H9 (cell line): ENCODE measurements around the gene TSGA10IP. TPM values are rescaled to one million over a fixed set of nuclear protein-coding genes. Genes with fewer than 3 reads are reported as not detected.
A peak's percentile ranks its signal among the peaks of the same experiment; 100 is the strongest.

ENCODE experiments used
- DNase-seq: peaks from one replicate; pipeline ENCODE4 v3.0.0-alpha.2; 2017
- H2AFZ ChIP-seq: one replicate; pipeline ENCODE4 v1.6.1; 2013; ENCODE audit warnings: mild to moderate bottlenecking, low read length, control low read depth, moderate library complexity
- H2AK5ac ChIP-seq: 2 replicates; pipeline ENCODE4 v1.6.1; 2013; ENCODE audit warnings: low read length, control low read depth, mixed read lengths; ENCODE audit not compliant: insufficient read length
- H2BK120ac ChIP-seq: one replicate; pipeline ENCODE4 v1.6.1; 2013; ENCODE audit warnings: low read depth, mild to moderate bottlenecking, low read length, control low read depth, inconsistent platforms; ENCODE audit not compliant: poor library complexity, severe bottlenecking
- H2BK12ac ChIP-seq: 2 replicates; pipeline ENCODE4 v1.6.1; 2013; ENCODE audit warnings: low read length, control low read depth, mixed read lengths, low read depth; ENCODE audit not compliant: insufficient read length
- H2BK15ac ChIP-seq: 2 replicates; pipeline ENCODE4 v1.6.1; 2013; ENCODE audit warnings: low read depth, low read length, control low read depth
- H2BK20ac ChIP-seq: one replicate; pipeline ENCODE4 v1.6.1; 2013; ENCODE audit warnings: low read depth, mild to moderate bottlenecking, low read length, control low read depth, inconsistent platforms; ENCODE audit not compliant: poor library complexity, severe bottlenecking
- H2BK5ac ChIP-seq: 2 replicates; pipeline ENCODE4 v1.6.1; 2013; ENCODE audit warnings: low read length, control low read depth, mixed read lengths; ENCODE audit not compliant: insufficient read length
- H3K14ac ChIP-seq: 2 replicates; pipeline ENCODE4 v1.6.1; 2013; ENCODE audit warnings: low read length, control low read depth; ENCODE audit not compliant: insufficient read depth
- H3K18ac ChIP-seq: 2 replicates; pipeline ENCODE4 v1.6.1; 2013; ENCODE audit warnings: low read depth, mild to moderate bottlenecking, mixed read lengths, low read length, control low read depth; ENCODE audit not compliant: insufficient read length
- H3K23ac ChIP-seq: 2 replicates; pipeline ENCODE4 v1.6.1; 2013; ENCODE audit warnings: low read length, control low read depth, mixed read lengths, low read depth; ENCODE audit not compliant: insufficient read length
- H3K23me2 ChIP-seq: 2 replicates; pipeline ENCODE4 v1.6.1; 2013; ENCODE audit warnings: low read depth, mild to moderate bottlenecking, mixed read lengths, low read length, control low read depth; ENCODE audit not compliant: insufficient read length, poor library complexity, severe bottlenecking
- H3K27ac ChIP-seq: 2 replicates; pipeline ENCODE4 v1.5.1; 2013; ENCODE audit warnings: low read length, control low read depth, mixed read lengths, low read depth; ENCODE audit not compliant: insufficient read length
- H3K27me3 ChIP-seq: 2 replicates; pipeline ENCODE4 v1.6.1; 2013; ENCODE audit warnings: low read length, control low read depth, inconsistent platforms; ENCODE audit not compliant: insufficient read depth
- H3K4ac ChIP-seq: 2 replicates; pipeline ENCODE4 v1.6.1; 2013; ENCODE audit warnings: low read depth, mild to moderate bottlenecking, control low read depth, inconsistent platforms, low read length, moderate library complexity
- H3K4me1 ChIP-seq: 2 replicates; pipeline ENCODE4 v1.6.1; 2013; ENCODE audit warnings: low read length, control low read depth, inconsistent platforms; ENCODE audit not compliant: insufficient read depth
- H3K4me2 ChIP-seq: 2 replicates; pipeline ENCODE4 v1.6.1; 2013; ENCODE audit warnings: low read length, control low read depth, mixed read lengths; ENCODE audit not compliant: insufficient read length, insufficient read depth
- H3K56ac ChIP-seq: 2 replicates; pipeline ENCODE4 v1.6.1; 2013; ENCODE audit warnings: low read depth, mild to moderate bottlenecking, mixed read lengths, low read length, control low read depth; ENCODE audit not compliant: insufficient read length
- H3K79me1 ChIP-seq: 2 replicates; pipeline ENCODE4 v1.6.1; 2013; ENCODE audit warnings: low read depth, mild to moderate bottlenecking, moderate library complexity, low read length, control low read depth, inconsistent platforms; ENCODE audit not compliant: insufficient read depth, poor library complexity, severe bottlenecking
- H3K79me2 ChIP-seq: 2 replicates; pipeline ENCODE4 v1.6.1; 2013; ENCODE audit warnings: low read length, control low read depth, inconsistent platforms; ENCODE audit not compliant: insufficient read depth
- H3K9ac ChIP-seq: 2 replicates; pipeline ENCODE4 v1.6.1; 2013; ENCODE audit warnings: low read length, control low read depth, mixed read lengths; ENCODE audit not compliant: insufficient read length; ENCODE audit errors: extremely low read depth
- H3K9me3 ChIP-seq: one replicate; pipeline ENCODE4 v1.6.1; 2013; ENCODE audit warnings: low read depth, low read length, inconsistent platforms; ENCODE audit not compliant: control insufficient read depth
- H3T11ph ChIP-seq: one replicate; pipeline ENCODE4 v1.6.1; 2013; ENCODE audit warnings: mild to moderate bottlenecking, low read length, control low read depth, inconsistent platforms
- H4K20me1 ChIP-seq: one replicate; pipeline ENCODE4 v1.6.1; 2013; ENCODE audit not compliant: control insufficient read depth, insufficient read length, insufficient read depth
- H4K5ac ChIP-seq: 2 replicates; pipeline ENCODE4 v1.6.1; 2013; ENCODE audit warnings: low read depth, mild to moderate bottlenecking, mixed read lengths, low read length, control low read depth; ENCODE audit not compliant: insufficient read length
- H4K8ac ChIP-seq: replicated peaks from 2 replicates; pipeline ENCODE4 v1.6.1; 2013; ENCODE audit warnings: low read length, control low read depth, mixed read lengths, low read depth; ENCODE audit not compliant: insufficient read length
- H4K91ac ChIP-seq: 2 replicates; pipeline ENCODE4 v1.6.1; 2013; ENCODE audit warnings: low read depth, mild to moderate bottlenecking, moderate library complexity, mixed read lengths, low read length, control low read depth; ENCODE audit not compliant: insufficient read length
- H3K27ac Mint-ChIP-seq, 3 experiments: 2 replicates in 2 of 3; 3 replicates in 1 of 3; pipeline ENCODE4 v1.8.0; 2020 to 2021; ENCODE audit warnings: mixed read lengths in 3 of 3, mild to moderate bottlenecking in 1 of 3, moderate library complexity in 1 of 3
- H3K27me3 Mint-ChIP-seq: 2 replicates; pipeline ENCODE4 v1.8.0; 2021; ENCODE audit warnings: low read depth, mild to moderate bottlenecking, moderate library complexity, mixed read lengths
- H3K36me3 Mint-ChIP-seq, 3 experiments: 2 replicates in 2 of 3; 3 replicates in 1 of 3; pipeline ENCODE4 v1.8.0; 2020 to 2021; ENCODE audit warnings: low read depth in 3 of 3, mixed read lengths in 3 of 3; ENCODE audit not compliant: insufficient read depth in 1 of 3
- H3K4me1 Mint-ChIP-seq, 2 experiments: 2 replicates each; pipeline ENCODE4 v1.8.0; 2020; ENCODE audit warnings: mixed read lengths in 2 of 2
- H3K4me3 Mint-ChIP-seq, 2 experiments: 2 replicates in 1 of 2; 3 replicates in 1 of 2; pipeline ENCODE4 v1.8.0; 2020 to 2021; ENCODE audit warnings: mild to moderate bottlenecking in 2 of 2, mixed read lengths in 2 of 2, moderate library complexity in 1 of 2
- H3K9me3 Mint-ChIP-seq, 2 experiments: 2 replicates in 1 of 2; 3 replicates in 1 of 2; pipeline ENCODE4 v1.8.0; 2020; ENCODE audit warnings: mild to moderate bottlenecking in 2 of 2, mixed read lengths in 2 of 2, moderate library complexity in 1 of 2
- CTCF ChIP-seq: fragments of 200-600 bp; sonication (generic); conservative IDR thresholded peaks from 3 replicates; pipeline ENCODE4 v1.8.0; 2021; ENCODE audit warnings: antibody characterized with exemption, mild to moderate bottlenecking
- WGBS: extraction: QIAGEN DNeasy Blood & Tissue Kit; methylation state at CpG from one replicate; pipeline ENCODE4 v1.1.7; 2013; ENCODE audit warnings: missing lambda C conversion rate, low lambda C conversion rate, mixed read lengths; ENCODE audit not compliant: insufficient read length; ENCODE audit errors: extremely low coverage; 5-methylcytosine and 5-hydroxymethylcytosine counted together
- total RNA-seq: library from RNA; stranded (reverse); gene quantifications from 2 replicates; pipeline ENCODE4 v1.2.1, GENCODE V29; 2021

Gene TSGA10IP
- total RNA-seq, 1 experiment from 2014 or later, result 2.2 TPM

DNA sequence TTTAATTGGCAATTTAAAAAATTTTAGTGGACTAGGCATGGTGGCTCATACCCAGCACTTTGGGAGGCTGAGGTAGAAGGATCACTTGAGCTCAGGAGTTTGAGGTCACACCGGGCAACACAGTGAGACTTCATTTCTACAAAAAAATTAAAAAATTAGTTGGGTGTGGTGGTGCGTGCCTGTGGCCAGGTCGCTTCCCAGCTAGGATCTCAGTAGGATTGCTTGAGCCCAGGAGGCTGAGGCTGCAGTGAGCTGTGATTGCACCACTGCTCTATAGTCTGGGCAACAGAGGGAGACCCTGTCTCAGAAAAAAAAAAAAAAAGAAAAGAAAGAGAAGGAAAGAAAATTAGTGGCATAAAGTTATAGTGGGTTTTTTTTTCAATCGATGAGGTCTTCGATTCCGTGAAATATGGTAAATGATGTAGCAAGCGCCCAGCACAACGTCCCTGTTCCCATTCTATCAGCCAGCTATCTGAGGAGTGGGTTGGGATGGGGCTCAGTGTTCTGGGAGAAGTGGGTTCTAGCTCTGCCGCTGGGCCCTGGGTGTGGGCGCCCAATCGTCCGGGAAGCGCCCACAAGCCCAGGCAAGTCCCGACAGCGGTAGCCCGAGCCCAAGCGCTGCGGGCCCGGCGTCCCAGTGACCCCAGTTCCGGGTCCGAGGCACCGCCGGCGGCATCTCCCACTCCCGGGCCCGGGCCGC is 46.5 kb upstream of the TSGA10IP start:
- Histone ChIP-seq H2BK120ac (no peak overlapping the region), H3K4ac (no peak overlapping the region), H4K8ac (no peak overlapping the region), H4K91ac (no peak overlapping the region), H2BK15ac (no peak overlapping the region), H3K14ac (0 out of 2 replicates have a peak overlapping the region, but pooled peaks have one; percentile 31), H2BK20ac (no peak overlapping the region), H3K56ac (no peak overlapping the region), H3K9me3 (no peaks in the 10 kb centered on the region), H3K18ac (peak overlapping the region; percentile 48), H3T11ph (no peak overlapping the region), H3K4me1 (no peaks in the 10 kb centered on the region), H3K79me2 (no peaks in the 10 kb centered on the region), H3K9ac (no peak overlapping the region), H3K27me3 (peaks cover 17% of the 10 kb centered on the region; the same call in 1 of the 2 replicates), H2AK5ac (no peak overlapping the region), H3K23ac (no peak overlapping the region), H3K4me2 (peak overlapping the region; percentile 86), H4K20me1 (no peaks in the 10 kb centered on the region), H3K79me1 (no peaks in the 10 kb centered on the region), H2BK5ac (no peak overlapping the region), H3K23me2 (peaks cover 9% of the 10 kb centered on the region), H3K27ac (no peak overlapping the region), H2AFZ (no peak overlapping the region), H4K5ac (no peak overlapping the region), H2BK12ac (no peak overlapping the region)
- peaks cover 17 to 20% of the 10 kb centered on the region in 2 experiments for H3K4me1 Mint-ChIP-seq
- peak overlapping the region; percentile 77 to 78 for H3K4me3 Mint-ChIP-seq
- TF ChIP-seq CTCF, result no peak
- peak overlapping the region in 1 of 3 experiments; percentile 68; a peak in 1 of 7 replicates for H3K27ac Mint-ChIP-seq
- H3K27me3 Mint-ChIP-seq, result peaks cover 62% of the 10 kb centered on the region
- H3K36me3 Mint-ChIP-seq, result peaks cover 0 to 26% (median 0%) of the 10 kb centered on the region in 3 experiments; a peak in 2 of 7 replicates
- no peaks in the 10 kb centered on the region; a peak in 1 of 5 replicates for H3K9me3 Mint-ChIP-seq
- WGBS, result no CpG with 5 or more reads among the region's 28 CpGs
- no peak for DNase-seq
